ENCODE data around the gene TULP4.

- TF ChIP-seq, protein P1, sequence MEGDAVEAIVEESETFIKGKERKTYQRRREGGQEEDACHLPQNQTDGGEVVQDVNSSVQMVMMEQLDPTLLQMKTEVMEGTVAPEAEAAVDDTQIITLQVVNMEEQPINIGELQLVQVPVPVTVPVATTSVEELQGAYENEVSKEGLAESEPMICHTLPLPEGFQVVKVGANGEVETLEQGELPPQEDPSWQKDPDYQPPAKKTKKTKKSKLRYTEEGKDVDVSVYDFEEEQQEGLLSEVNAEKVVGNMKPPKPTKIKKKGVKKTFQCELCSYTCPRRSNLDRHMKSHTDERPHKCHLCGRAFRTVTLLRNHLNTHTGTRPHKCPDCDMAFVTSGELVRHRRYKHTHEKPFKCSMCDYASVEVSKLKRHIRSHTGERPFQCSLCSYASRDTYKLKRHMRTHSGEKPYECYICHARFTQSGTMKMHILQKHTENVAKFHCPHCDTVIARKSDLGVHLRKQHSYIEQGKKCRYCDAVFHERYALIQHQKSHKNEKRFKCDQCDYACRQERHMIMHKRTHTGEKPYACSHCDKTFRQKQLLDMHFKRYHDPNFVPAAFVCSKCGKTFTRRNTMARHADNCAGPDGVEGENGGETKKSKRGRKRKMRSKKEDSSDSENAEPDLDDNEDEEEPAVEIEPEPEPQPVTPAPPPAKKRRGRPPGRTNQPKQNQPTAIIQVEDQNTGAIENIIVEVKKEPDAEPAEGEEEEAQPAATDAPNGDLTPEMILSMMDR (IDR thresholded peaks at IDR 0.05): no peak
- TF ChIP-seq EP300 (IDR thresholded peaks at IDR 0.05): no peak
- no peak for TF ChIP-seq POLR2A (IDR thresholded peaks at IDR 0.05)
- TF ChIP-seq POLR2AphosphoS5 (IDR thresholded peaks at IDR 0.05): no peak
These were observed 104.9 kb downstream of the TULP4 start for GRCh38 chr6:158416883-158417759.

All from sigmoid colon (tissue), 4 donors.